ENCODE data around the gene COL5A3. TPM values are rescaled to one million over a fixed set of nuclear protein-coding genes. Genes with fewer than 3 reads are reported as not detected.

The COL5A3 gene
- total RNA-seq, 4 donors from 2014 or later, result 9.8 to 30.8 (median 25.2) TPM

- Histone ChIP-seq H3K4me3 (no peak overlapping the region), H3K4me1 (no peaks in the 10 kb centered on the region), H3K27ac (no peak overlapping the region), H3K27me3 (peaks cover 70% of the 10 kb centered on the region), H3K9me3 (peaks cover 0 to 74% (median 0%) of the 10 kb centered on the region in 3 donors), H3K36me3 (no peaks in the 10 kb centered on the region)
- 59 to 60% methylated on average over 1 to 3 of the region's 4 CpGs for WGBS, 2 donors (ENCODE audit: low coverage in 1 of 2)
- no peak for ATAC-seq
- no peak for TF ChIP-seq EP300 (IDR thresholded peaks at IDR 0.05)
- no peak for TF ChIP-seq POLR2AphosphoS5 (IDR thresholded peaks at IDR 0.05)
- TF ChIP-seq POLR2A (IDR thresholded peaks at IDR 0.05), result no peak
- TF ChIP-seq CTCF (IDR thresholded peaks at IDR 0.05), result no peak
Measured at GRCh38 chr19:10043286-10043927, 33.1 kb upstream of the COL5A3 start.

GRCh38 chr19:10037809-10038208 is 27.5 kb upstream of the COL5A3 start:
- H3K4me3 ChIP-seq, result no peak overlapping the region
- peaks cover 0 to 32% (median 0%) of the 10 kb centered on the region in 3 donors for H3K9me3 ChIP-seq
- WGBS, 2 donors (ENCODE audit: low coverage in 1 of 2), result no CpG with 5 or more reads among the region's 5 CpGs
- peaks cover 88% of the 10 kb centered on the region for H3K27me3 ChIP-seq
- H3K27ac ChIP-seq, result no peak overlapping the region
- ATAC-seq, result no peak
- H3K36me3 ChIP-seq, result no peaks in the 10 kb centered on the region
- H3K4me1 ChIP-seq, result no peaks in the 10 kb centered on the region
- TF ChIP-seq POLR2A (IDR thresholded peaks at IDR 0.05), result no peak
- TF ChIP-seq POLR2AphosphoS5 (IDR thresholded peaks at IDR 0.05), result no peak
- no peak for TF ChIP-seq EP300 (IDR thresholded peaks at IDR 0.05)
- no peak for TF ChIP-seq CTCF (IDR thresholded peaks at IDR 0.05)

GRCh38 chr19:10037367-10037766 is 27.1 kb upstream of the COL5A3 start:
- peaks cover 0 to 28% (median 0%) of the 10 kb centered on the region in 3 donors for H3K9me3 ChIP-seq
- no peak for ATAC-seq
- no peaks in the 10 kb centered on the region for H3K36me3 ChIP-seq
- H3K4me1 ChIP-seq, result no peaks in the 10 kb centered on the region
- no peak for TF ChIP-seq CTCF (IDR thresholded peaks at IDR 0.05)
- no peak for TF ChIP-seq POLR2A (IDR thresholded peaks at IDR 0.05)
- TF ChIP-seq POLR2AphosphoS5 (IDR thresholded peaks at IDR 0.05), result no peak
- no peak for TF ChIP-seq EP300 (IDR thresholded peaks at IDR 0.05)
- H3K27ac ChIP-seq, result no peak overlapping the region
- no peak overlapping the region for H3K4me3 ChIP-seq
- peaks cover 93% of the 10 kb centered on the region for H3K27me3 ChIP-seq
- WGBS, 2 donors (ENCODE audit: low coverage in 1 of 2), result 54% methylated on average over 4 of the region's 4 CpGs; no CpG with 5 or more reads in 1 of the 2 donors

GRCh38 chr19:10036601-10037071 is 26.3 kb upstream of the COL5A3 start:
- no peak for ATAC-seq
- TF ChIP-seq POLR2AphosphoS5 (IDR thresholded peaks at IDR 0.05) (no peak), CTCF (IDR thresholded peaks at IDR 0.05) (no peak), POLR2A (IDR thresholded peaks at IDR 0.05) (no peak), EP300 (IDR thresholded peaks at IDR 0.05) (no peak)
- WGBS, 2 donors (ENCODE audit: low coverage in 1 of 2), result 60 to 67% methylated on average over 4 to 5 of the region's 5 CpGs

GRCh38 chr19:10033614-10034013 is 23.3 kb upstream of the COL5A3 start:
- Histone ChIP-seq H3K36me3 (no peaks in the 10 kb centered on the region), H3K27ac (no peak overlapping the region), H3K4me1 (no peaks in the 10 kb centered on the region), H3K27me3 (peaks cover 83% of the 10 kb centered on the region), H3K9me3 (peaks cover 0 to 4% (median 0%) of the 10 kb centered on the region in 3 donors), H3K4me3 (no peak overlapping the region)
- WGBS, 2 donors (ENCODE audit: low coverage in 1 of 2), result 79 to 85% methylated on average over 5 to 8 of the region's 8 CpGs
- TF ChIP-seq POLR2AphosphoS5 (IDR thresholded peaks at IDR 0.05), result no peak
- TF ChIP-seq CTCF (IDR thresholded peaks at IDR 0.05), result no peak
- no peak for TF ChIP-seq POLR2A (IDR thresholded peaks at IDR 0.05)
- TF ChIP-seq EP300 (IDR thresholded peaks at IDR 0.05), result no peak
- ATAC-seq, result no peak

More at GRCh38 chr19:10036601-10037071, 26.3 kb upstream of the COL5A3 start:
- Histone ChIP-seq H3K27ac (no peak overlapping the region), H3K4me1 (no peaks in the 10 kb centered on the region), H3K9me3 (peaks cover 0 to 21% (median 0%) of the 10 kb centered on the region in 3 donors), H3K4me3 (no peak overlapping the region), H3K27me3 (peaks cover 93% of the 10 kb centered on the region), H3K36me3 (no peaks in the 10 kb centered on the region)

All from gastroesophageal sphincter (tissue), 4 donors.